Measurements from ENCODE around the gene RAI1. TPM values are rescaled to one million over a fixed set of nuclear protein-coding genes. Genes with fewer than 3 reads are reported as not detected.

The RAI1 gene
- 7.0 and 13.1 TPM in 2 replicates for total RNA-seq

GRCh38 chr17:17681187-17681743 is at the start of gene RAI1:
Gene RAI1, plus strand, starts transcription at chr17:17681458. Its CDS starts 111,491 bp downstream, at chr17:17792949.

DNA sequence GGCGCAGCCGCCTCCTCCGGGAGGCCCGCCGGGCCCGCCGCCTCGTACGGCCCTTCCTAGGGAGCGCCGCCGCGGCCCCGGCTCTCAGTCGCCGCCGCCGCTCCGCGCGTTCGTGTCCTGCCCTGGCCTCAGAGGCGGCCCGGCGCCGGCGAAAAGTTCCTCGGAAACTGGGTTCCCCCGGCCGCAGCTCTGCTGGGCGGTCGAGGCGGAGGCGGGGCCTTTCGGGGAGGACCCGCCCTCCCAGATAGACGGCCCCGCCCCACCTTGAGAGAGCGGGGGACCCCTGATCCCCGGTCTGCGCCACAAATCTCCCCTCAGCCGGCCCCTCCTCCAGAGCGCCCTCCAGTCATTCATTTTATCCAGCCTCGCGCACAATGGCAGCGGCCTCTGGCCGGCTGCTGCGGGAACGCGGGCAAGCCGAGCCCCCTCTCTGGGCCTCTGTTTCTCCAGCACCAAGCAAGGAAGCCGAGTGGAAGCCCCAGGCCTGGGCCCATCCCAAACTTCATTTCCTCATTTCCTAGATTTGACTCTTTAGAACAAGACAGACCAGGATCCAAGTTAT is 155.6 kb downstream of the RAI1 start, which contains the start of gene SREBF1:
Gene SREBF1, minus strand, starts transcription at position 169 of the 562 bp plus-strand sequence. CDS start 169 bp downstream, outside the sequence.

Other genes with a start within 250 kb of the RAI1 start
- 7.0 and 10.8 TPM in 2 replicates for gene MED9, start 204.5 kb upstream of the RAI1 start, total RNA-seq
- gene RASD1, start 185.1 kb upstream of the RAI1 start, total RNA-seq: 10.0 and 11.5 TPM in 2 replicates
- gene PEMT, start 89.8 kb upstream of the RAI1 start, total RNA-seq: 15.4 and 23.7 TPM in 2 replicates
- gene SREBF1, start 155.5 kb downstream of the RAI1 start, total RNA-seq: 31.4 and 35.9 TPM in 2 replicates